ENCODE results near the gene BFSP2.

The BFSP2 gene

GRCh38 chr3:133400006-133400515 lies at the start of gene BFSP2:
TSS of gene BFSP2 (plus strand) at chr3:133400056. CDS start at chr3:133400084, 28 bp downstream.
- no peak for DNase-seq

GRCh38 chr3:133354721-133355120 lies 45.1 kb upstream of the BFSP2 start:
- DNase-seq, result no peak

GRCh38 chr3:133360476-133360875 lies 39.4 kb upstream of the BFSP2 start:
- DNase-seq, result no peak

GRCh38 chr3:133361011-133361410 lies 38.8 kb upstream of the BFSP2 start:
- no peak for DNase-seq

- DNase-seq, result no peak
Measured at GRCh38 chr3:133361435-133361834, 38.4 kb upstream of the BFSP2 start.

GRCh38 chr3:133362539-133362938 lies 37.3 kb upstream of the BFSP2 start:
- no peak for DNase-seq

GRCh38 chr3:133364704-133365103 lies 35.2 kb upstream of the BFSP2 start:
- no peak for DNase-seq

- DNase-seq, result no peak
Measured at GRCh38 chr3:133366921-133367320, 32.9 kb upstream of the BFSP2 start.

- no peak for DNase-seq
Measured at GRCh38 chr3:133367403-133367802, 32.5 kb upstream of the BFSP2 start.

GRCh38 chr3:133367956-133368355 lies 31.9 kb upstream of the BFSP2 start:
- DNase-seq, result no peak

- DNase-seq, result no peak
Measured at GRCh38 chr3:133368371-133369067, 31.3 kb upstream of the BFSP2 start.

GRCh38 chr3:133369068-133369440 lies 30.8 kb upstream of the BFSP2 start:
- DNase-seq, result no peak

- no peak for DNase-seq
Measured at GRCh38 chr3:133371181-133371580, 28.7 kb upstream of the BFSP2 start.

GRCh38 chr3:133371676-133372075 lies 28.2 kb upstream of the BFSP2 start:
- no peak for DNase-seq

- no peak for DNase-seq
Measured at GRCh38 chr3:133374708-133375402, 25.0 kb upstream of the BFSP2 start.

- DNase-seq, result no peak
Measured at GRCh38 chr3:133375403-133375745, 24.5 kb upstream of the BFSP2 start.

- DNase-seq, result no peak
Measured at GRCh38 chr3:133376810-133377209, 23.0 kb upstream of the BFSP2 start.

- peak; percentile 50 for DNase-seq
Measured at GRCh38 chr3:133377396-133377795, 22.5 kb upstream of the BFSP2 start.

- DNase-seq, result no peak
Measured at GRCh38 chr3:133379926-133380325, 19.9 kb upstream of the BFSP2 start.

- no peak for DNase-seq
Measured at GRCh38 chr3:133380481-133381225, 19.2 kb upstream of the BFSP2 start.

GRCh38 chr3:133381346-133382109 lies 18.3 kb upstream of the BFSP2 start:
- DNase-seq, result no peak

- no peak for DNase-seq
Measured at GRCh38 chr3:133383175-133383574, 16.7 kb upstream of the BFSP2 start.

GRCh38 chr3:133383741-133384140 lies 16.1 kb upstream of the BFSP2 start:
- DNase-seq, result no peak

All from NCI-H1694 treated with DMSO at 0.1 percent for 48 hours (cell line).